Stimulated activated CD8-positive, alpha-beta memory T cell treated with anti-CD3 and anti-CD28 coated beads, Interleukin-15, amount 100 ng/mL, for 1 hour (primary cell): ENCODE results near the gene WDHD1.
"Not testable (repeated sequence)": the region's sequence is repeated elsewhere in the genome, so short reads cannot be mapped to it uniquely, and the experiment has no call there.

Experiments used
- DNase-seq: peaks from one replicate; pipeline ENCODE4 v3.0.0-alpha.2; 2020; ENCODE audit warnings: low read depth

Gene WDHD1

DNA sequence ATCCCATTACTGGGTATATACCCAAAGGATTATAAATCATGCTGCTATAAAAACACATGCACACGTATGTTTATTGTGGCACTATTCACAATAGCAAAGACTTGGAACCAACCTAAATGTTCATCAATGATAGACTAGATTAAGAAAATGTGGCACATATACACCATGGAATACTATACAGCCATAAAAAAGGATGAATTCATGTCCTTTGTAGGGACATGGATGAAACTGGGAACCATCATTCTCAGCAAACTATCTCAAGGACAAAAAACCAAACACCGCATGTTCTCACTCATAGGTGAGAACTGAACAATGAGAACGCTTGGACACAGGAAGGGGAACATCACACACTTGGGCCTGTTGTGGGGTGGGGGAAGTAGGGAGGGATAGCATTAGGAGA is 73.3 kb downstream of the WDHD1 start:
- not testable (repeated sequence) for DNase-seq

DNA sequence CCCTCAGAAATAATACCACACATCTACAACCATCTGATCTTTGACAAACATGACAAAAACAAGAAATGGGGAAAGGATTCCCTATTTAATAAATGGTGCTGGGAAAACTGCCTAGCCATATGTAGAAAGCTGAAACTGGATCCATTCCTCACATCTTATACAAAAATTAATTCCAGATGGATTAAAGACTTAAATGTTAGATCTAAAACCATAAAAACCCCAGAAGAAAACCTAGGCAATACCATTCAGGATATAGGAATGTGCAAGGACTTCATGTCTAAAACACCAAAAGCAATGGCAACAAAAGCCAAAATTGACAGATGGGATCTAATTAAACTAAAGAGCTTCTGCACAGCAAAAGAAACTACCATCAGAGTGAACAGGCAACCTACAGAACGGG is 74.1 kb downstream of the WDHD1 start:
- DNase-seq: not testable (repeated sequence)

DNA sequence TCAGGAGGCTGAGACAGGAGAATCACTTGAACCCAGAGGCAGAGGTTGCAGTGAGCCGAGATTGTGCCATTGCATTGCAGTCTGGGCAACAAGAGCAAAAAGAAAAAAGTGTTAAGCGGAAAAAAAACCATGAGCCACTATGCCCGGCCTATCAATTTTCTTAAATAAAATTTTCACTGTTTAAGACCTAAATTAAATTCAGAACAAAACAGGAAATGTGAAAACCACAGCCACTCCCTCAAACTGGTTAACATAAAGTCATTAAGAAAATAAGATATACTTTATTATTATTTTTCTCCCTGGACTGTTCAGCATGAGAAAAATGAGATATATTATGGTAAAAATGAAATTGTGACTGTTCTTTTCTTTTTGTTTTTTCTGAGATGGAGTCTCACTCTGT is 79.7 kb downstream of the WDHD1 start:
- DNase-seq: no peak

DNA sequence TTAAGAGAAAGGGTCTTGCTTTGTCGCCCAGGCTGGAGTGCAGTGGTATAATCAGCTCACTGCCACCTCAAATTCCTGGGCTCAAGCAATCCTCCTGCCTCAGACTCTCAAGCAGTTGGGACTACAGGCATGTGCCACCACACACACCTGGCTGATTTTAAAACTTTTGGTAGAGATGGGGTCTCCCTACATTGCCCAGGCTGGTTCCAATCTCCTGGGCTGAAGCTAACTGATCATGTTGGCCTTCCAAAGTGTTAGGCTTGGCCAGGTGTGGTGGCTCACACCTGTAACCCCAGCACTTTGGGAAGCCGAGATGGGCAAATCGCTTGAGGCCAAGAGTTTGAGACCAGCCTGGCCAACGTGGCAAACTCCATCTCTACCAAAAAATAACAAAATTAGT is 80.4 kb downstream of the WDHD1 start:
- DNase-seq: no peak

DNA sequence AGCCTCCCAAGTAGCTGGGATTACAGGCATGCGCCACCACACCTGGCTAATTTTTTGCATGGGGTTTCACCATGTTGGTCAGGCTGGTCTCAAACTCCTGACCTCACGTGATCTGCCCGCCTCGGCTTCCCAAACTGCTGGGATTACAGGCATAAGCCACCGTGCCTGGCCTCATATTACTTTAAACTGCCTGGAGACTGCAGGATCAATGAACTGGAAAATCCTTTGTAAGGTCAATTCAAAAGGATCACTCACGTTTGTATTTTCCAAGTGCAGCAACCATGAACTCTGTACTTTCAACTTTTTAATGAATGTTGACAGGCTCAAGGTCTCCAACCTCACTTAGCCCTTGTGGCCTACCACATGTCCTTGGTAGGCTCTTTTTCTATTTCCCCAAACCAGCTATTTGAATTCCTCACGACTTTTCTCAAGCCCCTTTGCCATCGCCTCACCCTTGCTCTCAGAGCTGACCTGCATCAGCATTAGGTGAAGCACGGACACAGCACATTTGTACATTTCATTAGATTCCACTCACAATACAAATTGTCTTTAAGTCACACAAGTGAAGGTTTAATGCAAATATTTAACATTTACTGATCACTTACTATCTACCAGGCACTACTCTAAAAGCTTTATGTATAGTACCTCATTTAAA is 82.0 kb downstream of the WDHD1 start:
- DNase-seq: no peak

DNA sequence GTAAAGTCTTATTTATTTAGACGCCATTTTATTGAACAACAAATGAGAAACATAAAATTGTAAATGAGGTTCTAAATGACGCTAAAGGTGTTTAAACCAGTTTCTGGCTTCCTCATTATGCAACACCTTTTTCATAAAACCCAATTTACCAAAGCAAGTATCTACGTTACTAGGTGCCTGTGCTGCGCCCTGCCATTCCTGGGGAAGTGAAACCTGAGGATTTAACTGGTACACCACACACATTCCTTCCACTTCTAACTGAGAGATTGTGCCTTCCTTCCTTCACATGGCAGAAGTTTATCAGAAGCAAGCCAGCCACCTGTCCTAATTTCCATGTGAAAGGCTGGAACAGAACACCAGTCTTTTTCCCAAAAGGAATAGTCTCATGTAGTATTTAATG is 84.0 kb downstream of the WDHD1 start:
- DNase-seq: no peak

DNA sequence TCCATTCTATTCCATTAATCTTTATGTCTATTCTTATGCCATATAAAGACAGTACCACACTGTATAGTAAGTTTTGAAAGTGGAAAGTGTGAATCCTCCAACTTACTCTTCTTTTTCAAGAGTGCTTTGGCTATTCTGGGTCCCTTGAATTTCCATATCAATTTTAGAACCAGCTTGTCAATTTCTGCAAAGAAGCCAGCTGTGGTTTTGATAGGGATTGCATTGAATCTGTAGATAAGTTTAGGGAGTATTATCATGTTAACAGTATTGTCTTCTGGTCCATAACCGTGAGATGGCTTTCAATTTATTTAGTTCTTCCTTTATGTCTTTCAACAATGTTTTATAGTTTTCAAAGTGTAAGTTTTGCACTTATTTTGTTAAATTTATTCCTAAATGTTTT is 90.1 kb downstream of the WDHD1 start:
- no peak for DNase-seq

DNA sequence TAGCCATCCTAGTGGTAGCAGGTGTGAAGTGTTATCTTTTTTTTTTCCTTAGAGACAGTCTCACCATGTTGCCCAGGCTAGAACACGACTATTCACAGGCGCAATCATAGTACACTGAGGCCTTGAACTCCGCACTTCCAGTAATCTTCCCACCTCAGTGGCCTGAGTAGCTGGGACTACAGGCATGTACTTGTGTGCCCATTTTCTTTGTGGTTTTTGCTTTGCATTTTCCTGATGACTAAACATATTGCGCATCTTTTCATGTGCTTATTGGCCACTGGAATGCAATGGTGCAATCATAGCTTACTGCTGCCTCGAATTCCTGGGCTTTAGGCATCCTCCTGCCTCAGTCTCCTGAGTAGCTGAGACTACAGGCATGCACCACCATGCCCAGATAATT is 90.9 kb downstream of the WDHD1 start:
- DNase-seq: no peak

DNA sequence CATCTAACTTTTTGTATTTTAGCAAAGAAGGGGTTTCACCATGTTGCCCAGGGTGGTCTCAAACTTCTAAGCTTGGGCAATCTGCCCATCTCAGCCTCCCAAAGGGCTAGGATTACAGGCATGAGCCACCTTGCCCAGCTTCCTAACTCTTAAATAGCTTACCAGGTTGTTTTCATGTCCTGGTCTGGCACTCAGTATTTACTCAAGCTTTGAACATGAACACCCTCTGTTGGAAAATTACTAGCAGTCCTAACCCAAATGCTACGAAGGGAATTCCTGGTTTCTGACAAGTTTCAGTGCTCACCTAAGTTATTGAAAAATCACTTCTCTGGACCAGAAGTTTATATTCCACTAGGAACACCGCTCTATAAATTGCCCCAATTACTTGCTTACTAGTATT is 91.8 kb downstream of the WDHD1 start:
- DNase-seq: no peak

DNA sequence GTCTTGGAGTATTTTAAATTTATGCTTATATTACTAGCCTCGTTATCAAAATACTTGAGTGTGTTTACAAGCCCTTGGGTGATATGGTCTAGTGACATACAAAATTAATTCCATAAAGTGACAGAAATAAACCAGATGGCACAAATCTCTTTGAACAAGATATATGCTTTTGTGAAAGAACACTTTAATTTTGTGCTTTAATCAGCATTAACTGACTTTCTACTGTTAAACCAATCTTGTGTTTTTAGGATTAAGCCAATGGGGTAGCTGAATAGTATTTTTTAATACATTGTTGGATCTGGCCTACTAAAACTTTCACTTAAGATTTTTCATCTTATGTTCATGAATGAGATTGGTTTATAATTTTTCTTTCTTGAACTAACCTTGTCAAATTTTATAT is 93.9 kb downstream of the WDHD1 start:
- DNase-seq: no peak

DNA sequence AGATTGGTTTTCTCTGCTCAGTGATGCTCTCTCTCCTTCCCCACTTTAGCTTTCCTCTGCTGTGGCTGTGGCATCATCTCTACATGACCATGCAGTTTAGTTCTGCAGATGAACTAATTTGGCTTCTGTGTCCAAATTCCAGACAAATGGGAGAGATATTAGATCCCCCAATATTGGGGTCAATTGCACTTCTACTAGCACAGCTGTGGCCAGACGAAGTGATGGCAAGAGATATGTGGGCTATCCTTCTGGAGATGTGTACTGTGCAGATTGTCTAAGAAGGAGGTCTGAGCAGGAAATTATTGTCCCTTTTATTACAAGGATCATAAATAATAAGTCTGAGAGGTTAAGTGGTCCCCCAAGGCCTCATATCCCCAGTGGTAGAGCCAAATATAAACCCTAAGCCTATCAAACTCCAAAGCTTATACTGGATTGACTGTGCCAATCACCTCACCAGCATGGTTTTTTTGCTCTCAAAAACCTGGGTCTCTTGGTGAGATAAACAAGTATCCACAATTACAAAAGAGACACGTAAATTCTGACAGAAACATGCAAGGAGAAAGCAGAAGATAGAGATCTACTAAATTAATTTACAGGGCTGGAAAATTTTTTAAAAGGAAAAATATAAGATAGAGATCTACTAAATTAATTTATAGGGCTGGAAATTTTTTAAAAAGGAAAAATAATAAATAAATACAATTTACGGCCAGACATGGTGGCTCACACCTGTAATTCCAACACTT is 95.1 kb downstream of the WDHD1 start:
- DNase-seq: no peak

DNA sequence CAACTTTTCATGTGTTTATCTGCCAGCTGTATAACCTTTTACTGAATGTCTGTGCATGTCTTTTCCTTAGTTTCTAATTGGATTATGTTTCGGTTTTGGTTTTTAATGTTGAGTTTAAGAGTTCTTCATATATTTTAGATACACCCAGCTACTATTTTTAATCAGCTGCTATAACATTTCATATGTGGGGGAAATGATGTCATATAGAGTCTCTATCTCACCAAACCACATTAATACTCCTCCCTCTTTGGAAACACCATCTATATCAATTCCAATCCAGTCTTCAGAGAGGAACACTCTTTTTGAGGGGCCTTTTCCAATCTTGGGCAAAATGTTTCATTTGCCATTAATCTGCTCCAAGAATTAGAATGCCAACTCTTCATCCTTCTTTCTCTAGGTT is 95.8 kb downstream of the WDHD1 start:
- no peak for DNase-seq

DNA sequence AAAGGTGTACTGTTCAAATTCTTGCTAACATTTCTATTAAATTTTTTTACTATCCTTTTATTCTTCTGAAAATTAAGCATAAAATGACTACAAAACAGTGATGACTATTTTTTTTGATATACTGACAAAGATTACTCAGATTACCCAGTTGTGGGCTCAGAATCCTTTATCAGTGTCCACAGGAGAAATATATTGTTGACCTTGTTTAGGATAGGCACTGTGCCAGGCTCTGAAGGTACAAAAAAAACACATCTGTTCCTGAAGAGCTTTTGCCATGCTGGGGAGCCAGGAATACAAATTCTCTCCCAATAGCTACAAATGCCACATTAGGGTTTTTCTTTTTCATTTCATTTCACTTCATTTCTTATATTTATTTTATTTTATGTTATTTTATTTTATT is 97.3 kb downstream of the WDHD1 start:
- DNase-seq: no peak

DNA sequence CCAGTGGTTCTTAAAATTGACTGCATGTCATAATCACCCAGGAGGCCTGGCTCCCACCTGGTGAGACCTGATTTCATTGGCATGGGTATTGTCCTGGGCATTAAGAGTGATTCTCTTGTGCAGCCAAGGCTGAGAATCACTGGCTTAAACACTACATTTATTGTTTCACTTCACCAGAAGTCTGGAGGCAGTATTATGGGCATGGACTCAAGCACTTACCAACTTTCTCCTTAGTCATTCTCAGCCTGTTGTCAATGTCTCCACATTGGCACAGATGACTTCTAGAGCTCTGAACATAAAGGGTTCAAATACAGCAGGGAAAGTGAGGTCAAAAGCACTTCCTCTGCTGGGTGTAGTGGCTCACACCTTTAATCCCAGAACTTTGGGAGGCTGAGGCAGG is 98.7 kb downstream of the WDHD1 start:
- no peak for DNase-seq

DNA sequence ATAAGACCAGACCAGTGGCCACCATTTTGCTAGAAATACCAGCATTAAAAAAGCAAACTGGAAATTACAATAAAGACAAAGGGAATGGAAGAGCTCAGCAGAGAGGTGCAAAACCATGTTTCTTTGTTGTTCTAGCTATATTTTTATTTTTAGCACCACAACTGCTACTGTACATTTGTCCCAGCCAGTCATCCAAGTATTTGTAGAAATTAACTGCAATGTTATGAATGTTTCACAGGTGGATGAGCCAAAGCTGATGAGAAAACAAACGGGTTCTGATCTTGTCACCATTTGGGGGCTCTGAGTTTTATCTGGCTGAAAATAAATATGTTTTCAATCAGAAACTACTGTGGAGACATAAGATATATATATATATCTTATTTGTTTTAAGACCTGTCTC is 99.3 kb downstream of the WDHD1 start:
- DNase-seq: no peak

DNA sequence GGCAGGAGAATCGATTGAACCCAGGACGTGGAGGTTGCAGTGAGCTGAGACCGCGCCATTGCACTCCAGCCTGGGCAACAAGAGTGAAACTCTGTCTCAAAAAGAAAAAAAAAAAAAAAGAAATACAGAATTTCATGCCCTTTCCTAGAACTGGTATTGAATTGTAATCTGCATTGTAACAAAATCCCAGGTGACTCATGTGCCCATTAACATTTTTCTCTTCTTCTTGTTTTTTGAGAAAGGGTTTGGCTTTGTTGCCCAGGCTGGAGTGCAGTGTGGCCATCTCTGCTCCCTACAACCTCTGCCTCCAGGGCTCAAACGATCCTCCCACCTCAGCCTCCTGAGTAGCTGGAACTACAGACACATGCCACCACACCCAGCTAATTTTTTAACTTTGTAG is 100.3 kb downstream of the WDHD1 start:
- DNase-seq: not testable (repeated sequence)

DNA sequence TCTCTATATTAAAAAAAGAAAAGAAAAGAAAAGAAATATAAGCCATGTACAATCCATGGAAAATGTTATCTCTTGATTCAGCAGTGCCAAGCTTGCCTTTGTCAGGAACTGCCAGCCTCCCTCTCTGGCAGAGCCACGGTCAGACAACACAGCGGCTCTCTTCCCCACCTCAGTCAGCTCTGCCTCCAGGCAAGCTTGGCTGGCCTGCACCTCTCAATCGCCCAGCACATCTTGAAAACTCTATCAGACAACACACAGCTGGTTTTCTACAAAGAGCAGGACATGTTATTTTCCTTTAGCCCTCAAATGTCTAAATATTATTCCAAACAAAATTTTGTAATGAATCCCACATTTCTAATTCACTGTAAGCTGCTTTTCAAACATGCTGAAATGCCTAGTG is 104.3 kb downstream of the WDHD1 start:
- DNase-seq: no peak

DNA sequence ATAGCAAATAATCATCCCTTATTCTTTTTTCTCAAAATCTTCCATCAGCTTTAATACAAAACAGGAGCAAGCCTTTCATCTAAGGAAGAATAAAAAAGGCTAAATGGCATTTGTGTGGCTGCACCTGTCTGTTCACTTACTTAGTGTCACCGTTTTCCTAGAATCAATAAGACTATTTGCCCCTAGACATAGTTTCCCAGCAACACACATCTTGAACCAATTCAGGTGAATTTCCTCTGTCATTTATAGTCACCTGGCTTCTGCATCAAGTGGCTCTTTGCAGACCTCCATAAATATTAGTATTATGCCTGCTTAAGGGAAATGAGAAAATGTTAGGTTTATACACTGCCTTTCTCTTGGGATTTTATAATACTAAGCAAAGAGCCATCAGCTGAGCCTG is 106.8 kb downstream of the WDHD1 start:
- DNase-seq: no peak

DNA sequence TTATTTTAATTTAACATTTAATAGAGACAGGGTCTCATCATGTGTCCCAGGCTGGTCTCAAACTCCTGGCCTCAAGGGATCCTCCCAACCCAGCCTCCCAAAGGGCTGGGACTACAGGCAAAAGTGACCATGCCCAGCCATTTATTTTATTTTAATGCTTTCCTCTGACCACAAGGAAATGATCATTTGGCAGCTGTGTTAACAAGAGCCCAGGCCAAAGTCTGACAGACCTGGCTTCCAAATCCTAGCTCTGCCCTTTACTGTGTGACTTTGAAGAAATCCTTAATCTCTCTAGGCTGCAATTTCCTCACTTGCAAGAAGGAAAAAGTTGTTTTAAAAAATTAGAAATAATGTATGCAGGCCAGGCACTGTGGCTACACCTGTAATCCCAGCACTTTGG is 107.6 kb downstream of the WDHD1 start:
- no peak for DNase-seq

DNA sequence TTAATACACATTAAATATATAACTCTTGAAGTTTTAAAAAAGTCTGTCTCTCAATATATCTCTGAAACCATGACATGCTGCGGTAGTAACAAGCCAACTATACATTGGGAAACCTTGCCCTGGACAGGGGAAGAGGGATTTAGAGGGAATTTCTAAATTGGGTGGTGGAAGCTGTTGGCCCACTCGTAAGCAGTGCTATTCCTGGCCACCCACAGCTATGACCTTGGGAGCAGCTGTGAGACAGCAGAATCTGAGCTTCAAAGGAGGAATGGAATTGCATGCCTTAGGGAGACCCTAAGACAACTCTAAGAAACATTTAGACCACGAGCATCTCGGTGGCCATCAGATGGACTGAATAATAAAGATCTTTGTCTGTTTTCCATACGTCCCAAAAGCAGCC is 108.5 kb downstream of the WDHD1 start:
- DNase-seq: no peak

DNA sequence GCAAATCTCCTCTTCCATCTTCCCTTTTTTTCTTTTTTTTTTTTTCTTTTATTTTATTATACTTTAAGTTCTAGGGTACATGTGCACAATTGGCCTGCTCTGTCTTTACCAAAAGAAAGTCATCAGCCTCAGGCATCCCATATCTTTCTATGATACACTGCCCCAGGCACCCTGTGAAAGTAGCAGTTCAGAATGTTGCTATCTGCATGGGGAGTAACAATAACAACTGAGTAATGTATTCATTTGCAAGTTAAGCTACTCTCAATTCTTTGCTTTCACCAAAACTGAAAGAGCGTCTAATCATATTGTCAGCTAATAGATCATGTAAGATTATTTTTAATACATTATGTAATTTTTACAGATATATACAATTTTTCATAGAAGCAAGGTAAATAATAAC is 110.8 kb downstream of the WDHD1 start:
- no peak for DNase-seq

DNA sequence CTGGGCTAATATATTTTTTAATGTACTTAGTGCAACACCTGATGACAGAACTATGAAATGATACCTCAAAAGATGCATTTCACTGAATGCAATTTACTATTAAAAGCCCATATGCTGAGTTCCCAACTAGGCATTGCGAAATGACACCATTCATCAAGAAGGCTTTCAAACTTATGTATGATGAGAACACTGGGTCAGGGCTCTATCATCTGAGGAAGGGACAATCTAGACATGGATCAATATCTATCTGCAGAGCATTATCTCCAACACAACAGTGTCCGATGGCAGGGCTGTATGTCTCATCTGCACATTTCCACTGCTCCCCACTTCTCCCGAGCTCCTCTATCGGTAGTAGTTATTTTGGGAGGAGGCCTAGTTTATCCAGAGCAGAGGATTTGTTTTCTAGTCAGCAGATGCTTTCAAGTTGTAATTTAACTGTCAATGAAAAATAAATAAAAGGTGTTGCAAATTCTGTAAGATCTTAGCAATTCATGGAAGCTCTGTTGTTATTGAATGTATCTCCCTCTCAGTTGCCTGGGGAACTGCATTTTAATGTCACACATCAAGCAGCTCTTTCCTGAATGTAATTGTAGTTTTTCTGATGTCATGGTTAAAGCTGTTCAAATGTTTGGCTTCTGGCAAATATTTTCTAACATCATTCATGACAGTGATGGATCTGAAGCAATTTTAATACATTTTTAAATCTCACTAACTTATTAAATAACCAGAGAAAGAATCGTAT is 116.9 kb downstream of the WDHD1 start:
- DNase-seq: no peak

DNA sequence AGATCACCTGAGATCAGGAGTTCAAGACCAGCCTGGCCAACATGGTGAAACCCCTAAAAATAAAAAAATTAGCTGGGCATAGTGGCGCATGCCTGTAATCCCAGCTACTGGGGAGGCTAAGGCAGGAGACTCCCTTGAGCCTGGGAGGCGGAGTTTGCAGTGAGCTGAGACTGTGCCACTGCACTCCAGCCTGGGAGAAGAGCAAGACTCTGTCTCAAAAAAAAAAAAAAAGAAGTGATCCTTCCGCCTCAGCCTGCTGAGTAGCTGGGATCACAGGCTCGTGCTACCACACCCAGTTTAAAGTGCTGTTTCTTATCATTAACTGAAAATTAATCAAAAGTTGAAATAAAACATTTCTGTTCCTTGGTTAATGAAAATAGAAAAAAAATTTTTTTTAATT is 117.9 kb downstream of the WDHD1 start:
- DNase-seq: not testable (repeated sequence)
